ENCODE measurements around the gene GPATCH11.

Gene GPATCH11

DNA sequence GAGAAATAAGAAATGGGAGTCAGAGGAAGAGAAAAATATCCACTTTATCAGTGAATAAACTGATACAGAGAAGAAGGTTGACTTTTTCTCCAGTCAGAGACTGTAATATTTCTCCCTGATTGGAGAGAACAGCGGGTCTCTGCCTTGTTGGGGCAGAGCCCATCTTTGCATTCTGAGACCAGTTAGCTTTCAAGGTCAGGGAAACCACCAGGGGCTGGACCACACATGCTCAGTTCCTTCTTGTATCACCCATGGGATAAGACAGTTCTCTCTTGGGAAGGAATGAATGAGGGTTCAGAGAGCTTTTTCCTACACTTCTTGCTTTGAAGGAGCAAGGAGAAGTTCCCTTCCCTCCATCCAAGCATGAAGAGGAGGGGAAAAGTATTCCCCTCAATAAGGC, 12.2 kb downstream of the GPATCH11 start:
- no peak for TF ChIP-seq CTCF (IDR thresholded peaks at IDR 0.05)
- peaks cover 73% of the 10 kb centered on the region for H3K36me3 ChIP-seq

GRCh38 chr2:37098416-37099118, 14.2 kb downstream of the GPATCH11 start:
- H3K9me3 ChIP-seq, result no peaks in the 10 kb centered on the region
- H3K27ac ChIP-seq, result no peak overlapping the region
- no peak for TF ChIP-seq CTCF (IDR thresholded peaks at IDR 0.05)
- no peaks in the 10 kb centered on the region for H3K27me3 ChIP-seq
- H3K36me3 ChIP-seq, result peaks cover 84% of the 10 kb centered on the region
- H3K4me1 ChIP-seq (ENCODE audit: control insufficient read depth in 1 of 2, insufficient read depth in 1 of 2, low read depth in 1 of 2, low read length in 1 of 2), result no peaks in the 10 kb centered on the region
- H3K4me3 ChIP-seq (ENCODE audit: low read depth in 1 of 2, low read length in 1 of 2), result no peak overlapping the region

More for the DNA sequence above, 12.2 kb downstream of the GPATCH11 start:
- Histone ChIP-seq H3K4me1 (ENCODE audit: control insufficient read depth in 1 of 2, insufficient read depth in 1 of 2, low read depth in 1 of 2, low read length in 1 of 2) (no peaks in the 10 kb centered on the region), H3K27ac (no peak overlapping the region), H3K9me3 (no peaks in the 10 kb centered on the region), H3K27me3 (no peaks in the 10 kb centered on the region), H3K4me3 (ENCODE audit: low read depth in 1 of 2, low read length in 1 of 2) (no peak overlapping the region)

DNA sequence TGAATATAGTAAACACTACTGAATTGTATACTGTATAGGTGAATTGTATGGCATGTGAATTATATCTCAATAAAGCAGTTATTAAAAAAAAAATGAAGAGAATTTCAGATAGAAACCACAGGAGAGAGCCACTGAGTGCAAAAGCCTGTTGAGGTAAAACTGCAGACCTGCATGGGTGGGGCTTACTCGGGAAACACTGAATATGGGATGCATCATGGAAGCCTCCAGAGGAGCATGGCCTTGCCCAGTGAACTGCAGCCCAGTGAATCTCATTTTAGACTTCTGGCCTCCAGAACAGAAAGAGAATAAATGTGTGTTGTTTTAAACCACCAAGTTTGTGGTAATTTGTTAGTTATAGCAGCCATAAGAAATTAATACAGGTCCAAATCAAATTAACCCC, 15.7 kb downstream of the GPATCH11 start:
- no peaks in the 10 kb centered on the region for H3K4me1 ChIP-seq (ENCODE audit: control insufficient read depth in 1 of 2, insufficient read depth in 1 of 2, low read depth in 1 of 2, low read length in 1 of 2)
- no peak overlapping the region for H3K4me3 ChIP-seq (ENCODE audit: low read depth in 1 of 2, low read length in 1 of 2)
- no peaks in the 10 kb centered on the region for H3K27me3 ChIP-seq
- TF ChIP-seq CTCF (IDR thresholded peaks at IDR 0.05), result no peak
- peaks cover 88% of the 10 kb centered on the region for H3K36me3 ChIP-seq
- H3K27ac ChIP-seq, result no peak overlapping the region
- no peaks in the 10 kb centered on the region for H3K9me3 ChIP-seq

GRCh38 chr2:37102588-37102987, 18.3 kb downstream of the GPATCH11 start:
- H3K4me1 ChIP-seq (ENCODE audit: control insufficient read depth in 1 of 2, insufficient read depth in 1 of 2, low read depth in 1 of 2, low read length in 1 of 2), result no peaks in the 10 kb centered on the region
- H3K36me3 ChIP-seq, result peaks cover 98% of the 10 kb centered on the region
- no peak for TF ChIP-seq CTCF (IDR thresholded peaks at IDR 0.05)
- no peak overlapping the region for H3K4me3 ChIP-seq (ENCODE audit: low read depth in 1 of 2, low read length in 1 of 2)
- H3K9me3 ChIP-seq, result no peaks in the 10 kb centered on the region
- H3K27ac ChIP-seq, result no peak overlapping the region
- H3K27me3 ChIP-seq, result no peaks in the 10 kb centered on the region

GRCh38 chr2:37104178-37104577, 19.9 kb downstream of the GPATCH11 start:
- Histone ChIP-seq H3K9me3 (no peaks in the 10 kb centered on the region), H3K4me3 (ENCODE audit: low read depth in 1 of 2, low read length in 1 of 2) (no peak overlapping the region), H3K36me3 (peaks cover 100% of the 10 kb centered on the region), H3K27ac (no peak overlapping the region), H3K4me1 (ENCODE audit: control insufficient read depth in 1 of 2, insufficient read depth in 1 of 2, low read depth in 1 of 2, low read length in 1 of 2) (no peaks in the 10 kb centered on the region), H3K27me3 (no peaks in the 10 kb centered on the region)
- no peak for TF ChIP-seq CTCF (IDR thresholded peaks at IDR 0.05)

Data from neutrophil (primary cell).